Breast epithelium (tissue), 4 donors: ENCODE results near the gene GPR149. TPM values are rescaled to one million over a fixed set of nuclear protein-coding genes. Genes with fewer than 3 reads are reported as not detected.

Experiments used
- DNase-seq, 2 donors: peaks; one replicate each; pipeline ENCODE4 v3.0.0-alpha.2; 2019; ENCODE audit warnings: low spot score in 2 of 2
- H3K27ac ChIP-seq, 2 donors: fragments of 200-600 bp; sonication (generic) in 1 of 2; one replicate each; pipeline ENCODE4 v1.5.1; 2016 to 2019; ENCODE audit warnings: mild to moderate bottlenecking in 1 of 2
- H3K27me3 ChIP-seq, 2 donors: fragments of 200-600 bp; sonication (generic) in 1 of 2; one replicate each; pipeline versions ENCODE4 v1.5.1 to v1.6.0; 2017 to 2019; ENCODE audit warnings: control low read depth in 1 of 2, mild to moderate bottlenecking in 1 of 2
- H3K36me3 ChIP-seq: fragments of 200-600 bp; one replicate; pipeline ENCODE4 v1.5.1; 2019
- H3K4me1 ChIP-seq, 2 donors: fragments of 200-600 bp; sonication (generic); one replicate each; pipeline ENCODE4 v1.5.1; 2016 to 2019; ENCODE audit warnings: control low read depth in 1 of 2
- H3K4me3 ChIP-seq, 3 donors: fragments of 200-600 bp; sonication (generic); 1 replicate in 2 of 3; 2 replicates in 1 of 3; pipeline ENCODE4 v1.5.1; 2016 to 2019; ENCODE audit warnings: mild to moderate bottlenecking in 3 of 3, moderate library complexity in 2 of 3
- H3K9me3 ChIP-seq, 2 donors: fragments of 200-600 bp; sonication (generic) in 1 of 2; one replicate each; pipeline ENCODE4 v1.5.1; 2016 to 2019; ENCODE audit warnings: control low read depth in 1 of 2
- POLR2A ChIP-seq: fragments of 450-650 bp; IDR thresholded peaks from one replicate; pipeline ENCODE4 v1.6.1; 2016; ENCODE audit warnings: antibody characterized with exemption, mild to moderate bottlenecking, moderate library complexity
- POLR2AphosphoS5 ChIP-seq, 3 donors: sonication (generic); formaldehyde crosslinking; IDR thresholded peaks; one replicate each; pipeline ENCODE4 v1.6.1; 2017; ENCODE audit warnings: antibody characterized with exemption in 3 of 3
- intact Hi-C: fragments of 100-400 bp; cut with DNase I; formaldehyde crosslinking; loops from one replicate; pipeline ENCODE4 v1.15.1; 2023; ENCODE audit warnings: low total_unique reads
- total RNA-seq, 3 donors: library from RNA; depleted of rRNA; stranded (reverse); fragments of >200 nt; gene quantifications; one replicate each; pipeline ENCODE4 v1.1.0, GENCODE V29; 2016
- TF ChIP-seq, protein P1 (sequence below), 3 donors: fragments of 450-650 bp; IDR thresholded peaks; one replicate each; pipeline ENCODE4 v1.5.1; 2016 to 2017; ENCODE audit warnings: antibody characterized with exemption in 3 of 3, mild to moderate bottlenecking in 3 of 3, moderate library complexity in 3 of 3

The GPR149 gene
- total RNA-seq, 3 donors from 2014 or later = not detected

DNA sequence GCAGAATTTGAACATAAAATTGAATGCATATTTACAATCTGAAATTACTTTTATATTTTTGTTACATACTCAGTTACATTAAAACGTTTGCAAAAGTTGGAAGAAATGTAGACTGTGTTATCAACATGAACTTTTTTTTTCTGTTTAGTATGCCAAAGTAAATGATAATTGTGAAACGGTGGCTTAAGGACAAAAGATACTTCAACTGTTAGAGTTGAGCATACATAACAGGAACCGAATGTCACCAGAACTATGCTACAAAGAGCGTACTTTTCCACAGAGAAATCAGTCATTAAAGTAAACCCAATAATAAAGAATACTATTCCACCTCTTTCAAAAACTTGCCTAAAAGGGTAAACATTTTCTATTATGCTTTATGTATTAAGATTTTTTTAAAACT lies 91.4 kb downstream of the GPR149 start:
- Histone ChIP-seq H3K4me3 (no peak overlapping the region), H3K36me3 (no peaks in the 10 kb centered on the region), H3K9me3 (no peaks in the 10 kb centered on the region), H3K4me1 (no peaks in the 10 kb centered on the region), H3K27ac (no peak overlapping the region), H3K27me3 (no peaks in the 10 kb centered on the region)
- intact Hi-C loops = no loop called here
- DNase-seq = no peak
- TF ChIP-seq, protein P1, sequence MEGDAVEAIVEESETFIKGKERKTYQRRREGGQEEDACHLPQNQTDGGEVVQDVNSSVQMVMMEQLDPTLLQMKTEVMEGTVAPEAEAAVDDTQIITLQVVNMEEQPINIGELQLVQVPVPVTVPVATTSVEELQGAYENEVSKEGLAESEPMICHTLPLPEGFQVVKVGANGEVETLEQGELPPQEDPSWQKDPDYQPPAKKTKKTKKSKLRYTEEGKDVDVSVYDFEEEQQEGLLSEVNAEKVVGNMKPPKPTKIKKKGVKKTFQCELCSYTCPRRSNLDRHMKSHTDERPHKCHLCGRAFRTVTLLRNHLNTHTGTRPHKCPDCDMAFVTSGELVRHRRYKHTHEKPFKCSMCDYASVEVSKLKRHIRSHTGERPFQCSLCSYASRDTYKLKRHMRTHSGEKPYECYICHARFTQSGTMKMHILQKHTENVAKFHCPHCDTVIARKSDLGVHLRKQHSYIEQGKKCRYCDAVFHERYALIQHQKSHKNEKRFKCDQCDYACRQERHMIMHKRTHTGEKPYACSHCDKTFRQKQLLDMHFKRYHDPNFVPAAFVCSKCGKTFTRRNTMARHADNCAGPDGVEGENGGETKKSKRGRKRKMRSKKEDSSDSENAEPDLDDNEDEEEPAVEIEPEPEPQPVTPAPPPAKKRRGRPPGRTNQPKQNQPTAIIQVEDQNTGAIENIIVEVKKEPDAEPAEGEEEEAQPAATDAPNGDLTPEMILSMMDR (IDR thresholded peaks at IDR 0.05) = no peak
- TF ChIP-seq POLR2A (no peak), POLR2AphosphoS5 (IDR thresholded peaks at IDR 0.05) (no peak)

DNA sequence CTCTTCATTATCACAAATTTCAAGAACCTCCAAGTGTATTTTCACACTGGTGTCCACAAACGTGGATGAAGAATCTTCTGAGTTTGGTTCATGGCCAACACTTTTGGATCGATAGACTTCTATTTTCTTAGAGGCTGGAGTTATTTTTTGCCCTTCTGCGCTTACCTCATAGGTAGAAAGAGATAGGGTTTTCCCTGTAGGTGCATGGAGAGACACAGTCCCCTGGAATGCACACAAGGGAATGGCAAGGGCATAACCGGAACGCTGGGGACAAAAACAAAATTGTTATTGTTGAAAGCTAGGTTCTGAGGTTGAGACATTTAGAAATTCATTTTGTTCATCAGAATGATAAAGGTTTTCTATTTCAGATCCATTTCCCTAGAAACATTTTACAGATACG lies 92.0 kb downstream of the GPR149 start:
- Histone ChIP-seq H3K4me1 (no peaks in the 10 kb centered on the region), H3K27me3 (no peaks in the 10 kb centered on the region), H3K9me3 (no peaks in the 10 kb centered on the region), H3K36me3 (no peaks in the 10 kb centered on the region), H3K4me3 (no peak overlapping the region), H3K27ac (no peak overlapping the region)
- intact Hi-C loops = no loop called here
- TF ChIP-seq POLR2A (no peak), POLR2AphosphoS5 (IDR thresholded peaks at IDR 0.05) (no peak)
- TF ChIP-seq, protein P1 (IDR thresholded peaks at IDR 0.05) = no peak
- no peak for DNase-seq

DNA sequence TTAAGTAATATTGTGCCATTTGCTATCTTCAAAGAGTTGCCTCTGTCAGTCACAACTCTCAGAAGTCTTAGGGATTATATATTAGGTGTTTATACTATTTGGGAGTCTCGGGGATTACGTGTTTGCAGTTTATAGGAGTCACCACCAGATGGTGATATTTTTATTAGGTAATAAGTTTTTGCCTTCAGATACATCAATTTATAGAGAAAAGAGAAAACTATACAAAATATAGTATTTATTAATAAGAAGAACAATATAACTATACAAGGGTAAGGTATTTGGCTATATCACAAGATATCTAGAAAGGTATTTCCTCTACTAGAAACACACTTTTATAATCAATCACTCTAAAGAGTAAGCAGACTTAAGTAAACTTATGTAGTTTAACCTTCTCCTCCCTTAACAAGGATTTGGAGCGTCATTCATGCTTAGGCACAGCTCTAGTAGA lies 95.0 kb downstream of the GPR149 start:
- no peak overlapping the region for H3K4me3 ChIP-seq
- no peak overlapping the region for H3K27ac ChIP-seq
- intact Hi-C loops = no loop called here
- no peaks in the 10 kb centered on the region for H3K27me3 ChIP-seq
- no peaks in the 10 kb centered on the region for H3K36me3 ChIP-seq
- H3K9me3 ChIP-seq = no peaks in the 10 kb centered on the region
- DNase-seq = no peak
- no peak for TF ChIP-seq POLR2A
- TF ChIP-seq, protein P1 (IDR thresholded peaks at IDR 0.05) = peak in 1 of 3 donors; percentile 47
- no peaks in the 10 kb centered on the region for H3K4me1 ChIP-seq

DNA sequence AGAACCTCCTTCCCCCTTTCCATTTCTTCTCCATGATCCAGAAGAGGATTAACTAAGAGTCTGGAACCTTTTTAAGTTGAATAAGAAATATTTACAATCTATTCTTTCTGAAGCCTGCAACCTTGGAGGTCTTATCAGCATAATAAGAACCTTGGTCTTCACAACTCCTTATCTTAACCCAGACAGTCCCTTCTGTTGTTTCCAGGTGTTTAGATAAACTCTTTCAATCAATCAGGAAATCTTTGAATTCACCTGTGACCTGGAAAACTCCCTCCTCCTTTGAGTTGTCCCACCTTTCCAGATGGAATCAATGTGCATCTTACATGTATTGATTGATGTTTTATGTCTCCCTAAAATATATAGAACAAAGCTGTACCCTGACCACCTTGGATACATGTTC lies 102.1 kb downstream of the GPR149 start:
- H3K4me1 ChIP-seq = no peaks in the 10 kb centered on the region

DNA sequence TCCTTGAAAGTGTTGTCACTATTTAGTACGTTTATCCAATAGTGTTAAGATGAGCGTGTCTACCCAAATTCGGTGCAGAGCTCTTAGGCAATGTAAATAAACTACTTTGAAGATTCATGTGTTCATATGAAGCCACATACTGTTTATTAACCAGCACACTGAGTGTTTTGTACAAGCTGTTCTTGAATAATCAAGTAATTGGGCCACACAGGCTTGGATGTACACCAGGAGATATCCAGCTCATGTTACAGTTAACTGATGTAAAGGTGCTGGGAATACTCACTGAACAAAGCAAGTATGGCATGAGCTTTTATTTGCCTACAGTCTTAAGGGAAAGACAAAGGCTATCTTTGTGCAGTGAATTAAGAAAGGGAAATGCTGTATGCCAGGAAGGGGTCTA lies 105.1 kb downstream of the GPR149 start:
- Histone ChIP-seq H3K9me3 (no peaks in the 10 kb centered on the region), H3K27me3 (no peaks in the 10 kb centered on the region), H3K36me3 (no peaks in the 10 kb centered on the region), H3K4me3 (peak overlapping the region; percentile 88 to 94 (median 91)), H3K27ac (peak overlapping the region; percentile 95 to 97), H3K4me1 (peaks cover 0 to 4% of the 10 kb centered on the region in 2 donors)
- intact Hi-C loops = no loop called here
- no peak for TF ChIP-seq POLR2AphosphoS5 (IDR thresholded peaks at IDR 0.05)
- TF ChIP-seq, protein P1 (IDR thresholded peaks at IDR 0.05) = no peak
- TF ChIP-seq POLR2A = no peak
- DNase-seq = no peak

More for the DNA sequence above, 102.1 kb downstream of the GPR149 start:
- TF ChIP-seq POLR2AphosphoS5 (IDR thresholded peaks at IDR 0.05) = no peak
- TF ChIP-seq, protein P1 (IDR thresholded peaks at IDR 0.05) = no peak
- TF ChIP-seq POLR2A = no peak
- Histone ChIP-seq H3K27me3 (no peaks in the 10 kb centered on the region), H3K36me3 (no peaks in the 10 kb centered on the region), H3K27ac (no peak overlapping the region), H3K9me3 (no peaks in the 10 kb centered on the region), H3K4me3 (no peak overlapping the region)
- no peak for DNase-seq
- intact Hi-C loops = no loop called here
